ENCODE results near the gene ANGPTL4. TPM values are rescaled to one million over a fixed set of nuclear protein-coding genes. Genes with fewer than 3 reads are reported as not detected.

ANGPTL4 gene
- total and polyA plus RNA-seq, 9 of the 15 experiments (the other 6 are each of a cell fraction or from before 2014, with no cell fraction given), result 0.05 to 0.77 (median 0.22) TPM; not detected in 4

DNA sequence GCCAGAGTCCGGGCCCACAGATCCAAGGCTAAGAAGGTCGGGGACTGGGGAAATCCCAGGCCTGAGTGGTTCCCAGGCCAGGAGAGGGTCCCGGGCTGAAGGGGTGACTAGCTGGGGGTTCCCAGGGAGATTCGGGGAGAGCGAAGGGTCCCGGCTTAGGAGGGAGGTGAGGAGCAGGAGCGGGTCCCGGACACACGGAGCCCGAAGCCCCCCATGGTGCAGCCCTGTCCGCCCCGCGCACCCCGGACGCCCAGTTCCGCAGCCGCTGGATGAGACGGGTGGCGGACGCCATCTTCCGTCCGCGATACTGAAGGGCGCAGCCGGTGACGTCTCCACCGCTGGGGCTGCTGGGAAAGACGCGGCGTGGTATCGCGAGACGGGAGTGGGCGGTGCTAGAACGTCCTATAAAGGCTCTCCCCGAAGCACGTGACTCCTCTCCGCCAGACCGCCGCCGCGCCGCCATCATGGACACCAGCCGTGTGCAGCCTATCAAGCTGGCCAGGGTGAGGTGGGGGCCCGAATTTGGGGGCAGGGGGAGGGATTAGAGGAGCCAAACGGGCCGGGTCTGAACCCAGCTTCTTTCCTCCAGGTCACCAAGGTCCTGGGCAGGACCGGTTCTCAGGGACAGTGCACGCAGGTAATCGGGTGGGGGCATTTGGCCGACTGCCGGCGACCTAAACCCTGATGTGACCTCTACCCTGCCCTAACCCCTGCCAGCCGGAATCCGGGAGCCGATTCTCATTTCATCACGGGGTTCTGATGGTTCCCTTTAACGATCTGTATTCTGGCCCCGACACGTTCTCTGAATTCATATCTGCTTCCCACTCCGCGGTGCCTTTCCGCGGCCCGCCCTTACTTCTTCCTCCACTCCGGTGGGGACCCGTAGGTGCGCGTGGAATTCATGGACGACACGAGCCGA lies 42.6 kb upstream of the ANGPTL4 start, which contains the start of the genes NDUFA7 and RPS28 (continued):
- TF ChIP-seq ZNF165 (CRISPR knock-in tag; IDR thresholded peaks at IDR 0.05; ENCODE audit: borderline replicate concordance) (no peak), RBM22 (IDR thresholded peaks at IDR 0.05; ENCODE audit: low read depth, low read length, poor library complexity, severe bottlenecking) (no peak), HOXB6 (CRISPR knock-in tag; IDR thresholded peaks at IDR 0.05; ENCODE audit: borderline replicate concordance) (no peak), GTF2F1 (IDR thresholded peaks at IDR 0.05; ENCODE audit: low read depth, low read length) (peak; percentile 94), GTF2A2 (tag; IDR thresholded peaks at IDR 0.05) (peak; percentile 88), CBX3 (IDR thresholded peaks at IDR 0.05; ENCODE audit: borderline replicate concordance in 1 of 2, low read length in 2 of 2) (no peak), BHLHE40 (IDR thresholded peaks at IDR 0.05; ENCODE audit: low read length) (peak; percentile 97), SAP30 (IDR thresholded peaks at IDR 0.05; ENCODE audit: borderline replicate concordance, insufficient read depth, low read depth, low read length, poor library complexity, severe bottlenecking) (no peak), ZSCAN32 (CRISPR knock-in tag; IDR thresholded peaks at IDR 0.05) (no peak), SFPQ (IDR thresholded peaks at IDR 0.05; ENCODE audit: low read depth, low read length) (no peak), SNRNP70 (optimal IDR thresholded peaks at IDR 0.05; ENCODE audit: low read depth, low read length) (no peak), ZNF639 (CRISPR knock-in tag; conservative IDR thresholded peaks at IDR 0.05 in 1 of 2, IDR thresholded peaks at IDR 0.05 in 1 of 2) (0 out of 4 replicates have a peak, but pooled peaks of 1 of the 2 experiments have one; percentile 56), CLOCK (CRISPR knock-in tag; IDR thresholded peaks at IDR 0.05; ENCODE audit: borderline replicate concordance) (no peak), ETV6 (IDR thresholded peaks at IDR 0.05; ENCODE audit: borderline replicate concordance in 1 of 2, low read depth in 2 of 2, low read length in 1 of 2) (no peak), ETV6 (CRISPR knock-in tag; IDR thresholded peaks at IDR 0.05; ENCODE audit: borderline replicate concordance) (0 out of 2 replicates have a peak, but pooled peaks have one; percentile 16), SIN3B (IDR thresholded peaks at IDR 0.05; ENCODE audit: low read depth) (peak; percentile 98), ZNF175 (CRISPR knock-in tag; IDR thresholded peaks at IDR 0.05; ENCODE audit: low read depth) (no peak), FOXJ2 (tag; IDR thresholded peaks at IDR 0.05) (no peak), NFE2L1 (tag; IDR thresholded peaks at IDR 0.05; ENCODE audit: borderline replicate concordance, low read depth) (no peak), ZSCAN29 (IDR thresholded peaks at IDR 0.05) (no peak)
